ENCODE measurements around the gene CHD2. TPM values are rescaled to one million over a fixed set of nuclear protein-coding genes. Genes with fewer than 3 reads are reported as not detected.

The CHD2 gene
- total RNA-seq, 1 experiment from 2014 or later = 85.0 TPM

GRCh38 chr15:92971713-92972112, 71.6 kb downstream of the CHD2 start:
- CTCF ChIA-PET = no interaction called here
- Histone ChIP-seq H3K9me3 (no peaks in the 10 kb centered on the region), H3K27me3 (replicated peaks; ENCODE audit: control insufficient read depth, insufficient read depth, low read length) (no peaks in the 10 kb centered on the region), H3K36me3 (ENCODE audit: control insufficient read depth, insufficient read depth, low read length) (no peaks in the 10 kb centered on the region), H3K4me1 (no peaks in the 10 kb centered on the region), H3K4me3 (ENCODE audit: low read depth, low read length) (no peak overlapping the region)
- H3K4me3 Mint-ChIP-seq (ENCODE audit: unreplicated experiment) = no peak overlapping the region
- H3K4me1 Mint-ChIP-seq (ENCODE audit: low read depth, unreplicated experiment) = peaks cover 7% of the 10 kb centered on the region
- no peaks in the 10 kb centered on the region for H3K9me3 Mint-ChIP-seq (ENCODE audit: unreplicated experiment)
- H3K36me3 Mint-ChIP-seq (ENCODE audit: insufficient read depth, unreplicated experiment) = peaks cover 41% of the 10 kb centered on the region
- POLR2A ChIA-PET = no interaction called here
- intact Hi-C loops (cut with micrococcal nuclease; ENCODE audit: unreplicated experiment) = no loop called here
- no peak for TF ChIP-seq CTCF (IDR thresholded peaks at IDR 0.05; ENCODE audit: insufficient read depth in 1 of 2, low read depth in 1 of 2, low read length in 1 of 2, severe bottlenecking in 1 of 2, unreplicated experiment in 1 of 2)
- no peak for DNase-seq
- BruUV-seq (replicated peaks) = no TSS peak
- H3K27me3 Mint-ChIP-seq (ENCODE audit: insufficient read depth, unreplicated experiment) = no peaks in the 10 kb centered on the region
- H3K27ac Mint-ChIP-seq (ENCODE audit: unreplicated experiment) = no peak overlapping the region

GRCh38 chr15:92974183-92974915, 74.2 kb downstream of the CHD2 start:
- ChIA-PET POLR2A (no interaction called here), CTCF (no interaction called here)

GRCh38 chr15:92979011-92979701, 79.0 kb downstream of the CHD2 start:
- peaks cover 3% of the 10 kb centered on the region for H3K36me3 Mint-ChIP-seq (ENCODE audit: insufficient read depth, unreplicated experiment)
- ChIA-PET POLR2A (no interaction called here), CTCF (no interaction called here)

More at GRCh38 chr15:92974183-92974915, 74.2 kb downstream of the CHD2 start:
- no TSS peak for BruUV-seq (replicated peaks)
- Histone ChIP-seq H3K36me3 (ENCODE audit: control insufficient read depth, insufficient read depth, low read length) (peaks cover 1% of the 10 kb centered on the region; the same call in 1 of the 2 replicates), H3K27me3 (replicated peaks; ENCODE audit: control insufficient read depth, insufficient read depth, low read length) (no peaks in the 10 kb centered on the region), H3K9me3 (no peaks in the 10 kb centered on the region), H3K4me3 (ENCODE audit: low read depth, low read length) (no peak overlapping the region), H3K4me1 (no peaks in the 10 kb centered on the region)
- Mint-ChIP-seq H3K4me1 (ENCODE audit: low read depth, unreplicated experiment) (peaks cover 7% of the 10 kb centered on the region), H3K36me3 (ENCODE audit: insufficient read depth, unreplicated experiment) (peaks cover 15% of the 10 kb centered on the region), H3K4me3 (ENCODE audit: unreplicated experiment) (no peak overlapping the region), H3K27me3 (ENCODE audit: insufficient read depth, unreplicated experiment) (no peaks in the 10 kb centered on the region), H3K27ac (ENCODE audit: unreplicated experiment) (no peak overlapping the region), H3K9me3 (ENCODE audit: unreplicated experiment) (no peaks in the 10 kb centered on the region)
- DNase-seq = no peak
- intact Hi-C loops (cut with micrococcal nuclease; ENCODE audit: unreplicated experiment) = no loop called here
- TF ChIP-seq CTCF (IDR thresholded peaks at IDR 0.05; ENCODE audit: insufficient read depth in 1 of 2, low read depth in 1 of 2, low read length in 1 of 2, severe bottlenecking in 1 of 2, unreplicated experiment in 1 of 2) = no peak

More at GRCh38 chr15:92979011-92979701, 79.0 kb downstream of the CHD2 start:
- H3K27me3 Mint-ChIP-seq (ENCODE audit: insufficient read depth, unreplicated experiment) = no peaks in the 10 kb centered on the region
- no peak overlapping the region for H3K4me3 Mint-ChIP-seq (ENCODE audit: unreplicated experiment)
- no peak for DNase-seq
- TF ChIP-seq CTCF (IDR thresholded peaks at IDR 0.05; ENCODE audit: insufficient read depth in 1 of 2, low read depth in 1 of 2, low read length in 1 of 2, severe bottlenecking in 1 of 2, unreplicated experiment in 1 of 2) = no peak
- no TSS peak for BruUV-seq (replicated peaks)
- H3K4me3 ChIP-seq (ENCODE audit: low read depth, low read length) = no peak overlapping the region
- no peaks in the 10 kb centered on the region for H3K4me1 ChIP-seq
- H3K9me3 ChIP-seq = no peaks in the 10 kb centered on the region
- no peaks in the 10 kb centered on the region for H3K4me1 Mint-ChIP-seq (ENCODE audit: low read depth, unreplicated experiment)
- no peaks in the 10 kb centered on the region for H3K27me3 ChIP-seq (replicated peaks; ENCODE audit: control insufficient read depth, insufficient read depth, low read length)
- H3K36me3 ChIP-seq (ENCODE audit: control insufficient read depth, insufficient read depth, low read length) = peaks cover 5% of the 10 kb centered on the region
- H3K9me3 Mint-ChIP-seq (ENCODE audit: unreplicated experiment) = no peaks in the 10 kb centered on the region
- intact Hi-C loops (cut with micrococcal nuclease; ENCODE audit: unreplicated experiment) = no loop called here
- no peak overlapping the region for H3K27ac Mint-ChIP-seq (ENCODE audit: unreplicated experiment)

Data from Caco-2 (cell line).